ENCODE data around the gene CCNC. TPM values are rescaled to one million over a fixed set of nuclear protein-coding genes. Genes with fewer than 3 reads are reported as not detected.

CCNC gene
- total and polyA plus RNA-seq, 2 experiments from 2014 or later = 108 to 143 TPM

DNA sequence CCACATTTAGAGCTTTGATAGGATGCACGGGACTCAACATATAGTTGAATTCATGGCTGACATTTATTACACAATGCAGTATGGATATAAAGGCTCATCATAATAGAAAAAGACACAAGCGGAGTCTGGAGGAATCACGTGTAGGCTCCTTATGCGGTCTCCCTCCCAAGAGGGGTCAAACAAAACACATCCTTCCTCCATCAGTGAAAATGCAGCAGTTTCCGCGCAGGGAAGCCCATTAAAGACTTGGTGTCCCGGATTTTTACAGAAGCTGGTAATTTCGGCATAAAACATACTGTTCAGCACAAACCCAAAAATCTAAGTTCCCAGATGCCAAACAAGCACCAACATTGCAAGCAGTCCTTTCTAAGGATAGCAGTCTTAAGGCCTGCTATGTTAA, 54.4 kb downstream of the CCNC start (continued):
- TF ChIP-seq, protein P1, sequence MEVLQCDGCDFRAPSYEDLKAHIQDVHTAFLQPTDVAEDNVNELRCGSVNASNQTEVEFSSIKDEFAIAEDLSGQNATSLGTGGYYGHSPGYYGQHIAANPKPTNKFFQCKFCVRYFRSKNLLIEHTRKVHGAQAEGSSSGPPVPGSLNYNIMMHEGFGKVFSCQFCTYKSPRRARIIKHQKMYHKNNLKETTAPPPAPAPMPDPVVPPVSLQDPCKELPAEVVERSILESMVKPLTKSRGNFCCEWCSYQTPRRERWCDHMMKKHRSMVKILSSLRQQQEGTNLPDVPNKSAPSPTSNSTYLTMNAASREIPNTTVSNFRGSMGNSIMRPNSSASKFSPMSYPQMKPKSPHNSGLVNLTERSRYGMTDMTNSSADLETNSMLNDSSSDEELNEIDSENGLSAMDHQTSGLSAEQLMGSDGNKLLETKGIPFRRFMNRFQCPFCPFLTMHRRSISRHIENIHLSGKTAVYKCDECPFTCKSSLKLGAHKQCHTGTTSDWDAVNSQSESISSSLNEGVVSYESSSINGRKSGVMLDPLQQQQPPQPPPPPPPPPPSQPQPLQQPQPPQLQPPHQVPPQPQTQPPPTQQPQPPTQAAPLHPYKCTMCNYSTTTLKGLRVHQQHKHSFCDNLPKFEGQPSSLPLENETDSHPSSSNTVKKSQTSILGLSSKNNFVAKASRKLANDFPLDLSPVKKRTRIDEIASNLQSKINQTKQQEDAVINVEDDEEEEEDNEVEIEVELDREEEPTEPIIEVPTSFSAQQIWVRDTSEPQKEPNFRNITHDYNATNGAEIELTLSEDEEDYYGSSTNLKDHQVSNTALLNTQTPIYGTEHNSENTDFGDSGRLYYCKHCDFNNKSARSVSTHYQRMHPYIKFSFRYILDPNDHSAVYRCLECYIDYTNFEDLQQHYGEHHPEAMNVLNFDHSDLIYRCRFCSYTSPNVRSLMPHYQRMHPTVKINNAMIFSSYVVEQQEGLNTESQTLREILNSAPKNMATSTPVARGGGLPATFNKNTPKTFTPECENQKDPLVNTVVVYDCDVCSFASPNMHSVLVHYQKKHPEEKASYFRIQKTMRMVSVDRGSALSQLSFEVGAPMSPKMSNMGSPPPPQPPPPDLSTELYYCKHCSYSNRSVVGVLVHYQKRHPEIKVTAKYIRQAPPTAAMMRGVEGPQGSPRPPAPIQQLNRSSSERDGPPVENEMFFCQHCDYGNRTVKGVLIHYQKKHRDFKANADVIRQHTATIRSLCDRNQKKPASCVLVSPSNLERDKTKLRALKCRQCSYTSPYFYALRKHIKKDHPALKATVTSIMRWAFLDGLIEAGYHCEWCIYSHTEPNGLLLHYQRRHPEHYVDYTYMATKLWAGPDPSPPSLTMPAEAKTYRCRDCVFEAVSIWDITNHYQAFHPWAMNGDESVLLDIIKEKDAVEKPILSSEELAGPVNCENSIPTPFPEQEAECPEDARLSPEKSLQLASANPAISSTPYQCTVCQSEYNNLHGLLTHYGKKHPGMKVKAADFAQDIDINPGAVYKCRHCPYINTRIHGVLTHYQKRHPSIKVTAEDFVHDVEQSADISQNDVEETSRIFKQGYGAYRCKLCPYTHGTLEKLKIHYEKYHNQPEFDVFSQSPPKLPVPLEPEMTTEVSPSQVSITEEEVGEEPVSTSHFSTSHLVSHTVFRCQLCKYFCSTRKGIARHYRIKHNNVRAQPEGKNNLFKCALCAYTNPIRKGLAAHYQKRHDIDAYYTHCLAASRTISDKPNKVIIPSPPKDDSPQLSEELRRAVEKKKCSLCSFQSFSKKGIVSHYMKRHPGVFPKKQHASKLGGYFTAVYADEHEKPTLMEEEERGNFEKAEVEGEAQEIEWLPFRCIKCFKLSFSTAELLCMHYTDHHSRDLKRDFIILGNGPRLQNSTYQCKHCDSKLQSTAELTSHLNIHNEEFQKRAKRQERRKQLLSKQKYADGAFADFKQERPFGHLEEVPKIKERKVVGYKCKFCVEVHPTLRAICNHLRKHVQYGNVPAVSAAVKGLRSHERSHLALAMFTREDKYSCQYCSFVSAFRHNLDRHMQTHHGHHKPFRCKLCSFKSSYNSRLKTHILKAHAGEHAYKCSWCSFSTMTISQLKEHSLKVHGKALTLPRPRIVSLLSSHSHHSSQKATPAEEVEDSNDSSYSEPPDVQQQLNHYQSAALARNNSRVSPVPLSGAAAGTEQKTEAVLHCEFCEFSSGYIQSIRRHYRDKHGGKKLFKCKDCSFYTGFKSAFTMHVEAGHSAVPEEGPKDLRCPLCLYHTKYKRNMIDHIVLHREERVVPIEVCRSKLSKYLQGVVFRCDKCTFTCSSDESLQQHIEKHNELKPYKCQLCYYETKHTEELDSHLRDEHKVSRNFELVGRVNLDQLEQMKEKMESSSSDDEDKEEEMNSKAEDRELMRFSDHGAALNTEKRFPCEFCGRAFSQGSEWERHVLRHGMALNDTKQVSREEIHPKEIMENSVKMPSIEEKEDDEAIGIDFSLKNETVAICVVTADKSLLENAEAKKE (CRISPR knock-in tag; IDR thresholded peaks at IDR 0.05) = no peak
- TF ChIP-seq NANOG (IDR thresholded peaks at IDR 0.05; ENCODE audit: borderline replicate concordance) = no peak
- TF ChIP-seq CTCF (conservative IDR thresholded peaks at IDR 0.05; ENCODE audit: low read depth in 2 of 2) = no peak
- no peak for TF ChIP-seq EZH2 (IDR thresholded peaks at IDR 0.05; ENCODE audit: low read depth, unreplicated experiment)
- no peak for TF ChIP-seq POLR2AphosphoS5 (IDR thresholded peaks at IDR 0.05; ENCODE audit: low read depth)
- no peak for TF ChIP-seq EZH2phosphoT487 (IDR thresholded peaks at IDR 0.05; ENCODE audit: unreplicated experiment)

GRCh38 chr6:99512033-99512432, 56.4 kb downstream of the CCNC start:
- H3K36me3 Mint-ChIP-seq (ENCODE audit: low read depth) = peaks cover 7% of the 10 kb centered on the region; the same call in 2 of the 3 replicates
- Histone ChIP-seq H3K27ac (ENCODE audit: low read depth) (no peak overlapping the region), H3K4me3 (no peak overlapping the region), H3K79me2 (replicated peaks; ENCODE audit: insufficient read depth) (peaks cover 72% of the 10 kb centered on the region), H3K36me3 (ENCODE audit: insufficient read depth) (peaks cover 1% of the 10 kb centered on the region; the same call in 1 of the 2 replicates), H3K4me1 (ENCODE audit: insufficient read depth) (peaks cover 24% of the 10 kb centered on the region), H2AFZ (no peak overlapping the region), H3K4me2 (no peak overlapping the region), H3K9me2 (ENCODE audit: insufficient read depth) (no peaks in the 10 kb centered on the region), H4K20me1 (replicated peaks; ENCODE audit: insufficient read depth) (0 out of 2 replicates have a peak, but pooled peaks cover 11% of the 10 kb centered on the region), H3F3A (replicated peaks; ENCODE audit: low read depth) (no peaks in the 10 kb centered on the region), H3K27me3 (ENCODE audit: insufficient read depth) (no peaks in the 10 kb centered on the region)
- H3K4me3 Mint-ChIP-seq = no peak overlapping the region
- H3K9me3 Mint-ChIP-seq = no peaks in the 10 kb centered on the region
- DNase-seq (ENCODE audit: low spot score) (no peak), ATAC-seq (no peak)
- no peak for TF ChIP-seq ZNF114 (CRISPR knock-in tag; IDR thresholded peaks at IDR 0.05)
- no peak for TF ChIP-seq EZH2phosphoT487 (IDR thresholded peaks at IDR 0.05; ENCODE audit: unreplicated experiment)
- H3K4me1 Mint-ChIP-seq = peaks cover 24% of the 10 kb centered on the region
- H3K27ac Mint-ChIP-seq = no peak overlapping the region
- H3K27me3 Mint-ChIP-seq (ENCODE audit: insufficient read depth, low read depth, poor library complexity) = peaks cover 2% of the 10 kb centered on the region

Measured in GM23338 (cell line).